DMS114 treated with DMSO at 0.1 percent for 48 hours (cell line): ENCODE data around the gene OR10D3.
A peak's percentile ranks its signal among the peaks of the same experiment; 100 is the strongest.
"Not testable (repeated sequence)": the region's sequence is repeated elsewhere in the genome, so short reads cannot be mapped to it uniquely, and the experiment has no call there.

Experiments
- DNase-seq: peaks from one replicate; lab custom pipeline; 2025; ENCODE audit not compliant: unreplicated experiment; lab: John Stamatoyannopoulos, UW

The OR10D3 gene

GRCh38 chr11:124183068-124183467 lies at the start of gene OR10D3:
TSS of gene OR10D3 (plus strand) at chr11:124183345. CDS start at chr11:124185270, 1,925 bp downstream.
- DNase-seq, result no peak

GRCh38 chr11:124143034-124143433 lies 40.1 kb upstream of the OR10D3 start:
- DNase-seq, result no peak

GRCh38 chr11:124147951-124148350 lies 35.2 kb upstream of the OR10D3 start:
- no peak for DNase-seq

- no peak for DNase-seq
Observed at GRCh38 chr11:124150684-124151083, 32.5 kb upstream of the OR10D3 start.

- no peak for DNase-seq
Observed at GRCh38 chr11:124152770-124153407, 30.3 kb upstream of the OR10D3 start.

GRCh38 chr11:124153821-124154220 lies 29.3 kb upstream of the OR10D3 start:
- no peak for DNase-seq

GRCh38 chr11:124159481-124159880 lies 23.7 kb upstream of the OR10D3 start:
- DNase-seq, result no peak

GRCh38 chr11:124160986-124161385 lies 22.2 kb upstream of the OR10D3 start:
- no peak for DNase-seq

- DNase-seq, result no peak
Observed at GRCh38 chr11:124167826-124168231, 15.3 kb upstream of the OR10D3 start.

GRCh38 chr11:124168796-124169195 lies 14.3 kb upstream of the OR10D3 start:
- no peak for DNase-seq

GRCh38 chr11:124170315-124170714 lies 12.8 kb upstream of the OR10D3 start:
- not testable (repeated sequence) for DNase-seq

- peak; percentile 48 for DNase-seq
Observed at GRCh38 chr11:124170801-124171586, 12.2 kb upstream of the OR10D3 start.

- no peak for DNase-seq
Observed at GRCh38 chr11:124172101-124172500, 11.0 kb upstream of the OR10D3 start.

GRCh38 chr11:124172599-124172998 lies 10.5 kb upstream of the OR10D3 start:
- DNase-seq, result no peak

GRCh38 chr11:124174001-124174583 lies 9.1 kb upstream of the OR10D3 start:
- DNase-seq, result no peak

GRCh38 chr11:124176925-124177715 lies 6.0 kb upstream of the OR10D3 start:
- DNase-seq, result no peak

GRCh38 chr11:124179310-124179709 lies 3.8 kb upstream of the OR10D3 start:
- no peak for DNase-seq

GRCh38 chr11:124190298-124191139 lies 7.4 kb downstream of the OR10D3 start:
- DNase-seq, result no peak

- DNase-seq, result no peak
Observed at GRCh38 chr11:124193221-124194010, 10.3 kb downstream of the OR10D3 start.
